Endothelial cell of umbilical vein (primary cell): ENCODE results near the gene CAMK2B. TPM values are rescaled to one million over a fixed set of nuclear protein-coding genes. Genes with fewer than 3 reads are reported as not detected.

Experiments used
- BruUV-seq: library from RNA; stranded (reverse); fragments of 400-500 nt; replicated peaks from 2 replicates; lab custom pipeline; 2021; lab: Mats Ljungman, UMichigan
- CTCF ChIA-PET: fragments of 300-600, 350-600 bp; sonication (Branson Sonifier 250); formaldehyde crosslinking; loops from one replicate; lab custom pipeline; 2021; ENCODE audit warnings: antibody characterized with exemption, inconsistent platforms; lab: Charles Lee
- POLR2A ChIA-PET: fragments of 300-600, 350-600 bp; sonication (Branson Sonifier 250); formaldehyde crosslinking; loops from one replicate; lab custom pipeline; 2021; ENCODE audit warnings: antibody characterized with exemption, inconsistent platforms; lab: Charles Lee
- DNase-seq: peaks from one replicate; pipeline ENCODE4 v3.0.0-alpha.2; 2011; ENCODE audit warnings: low read depth, low spot score
- FAIRE-seq: peaks from 2 replicates; lab custom pipeline; 2011; peaks lifted over from hg19 to GRCh38; lab: Jason Lieb, UNC
- H2AFZ ChIP-seq: 2 replicates; pipeline ENCODE4 v1.6.0; 2012; ENCODE audit warnings: low read depth, low read length, control low read depth, inconsistent platforms
- H3K27ac ChIP-seq: 2 replicates; pipeline ENCODE4 v1.5.1; 2011; ENCODE audit warnings: low read depth, mild to moderate bottlenecking, control low read depth, low read length, moderate library complexity; ENCODE audit not compliant: insufficient read depth
- H3K27me3 ChIP-seq, 2 experiments: 2 replicates each; pipeline versions ENCODE4 v1.6.0 to v1.6.1; 2011; ENCODE audit warnings: low read length in 2 of 2, mixed read lengths in 1 of 2; ENCODE audit not compliant: control insufficient read depth in 2 of 2, insufficient read depth in 2 of 2
- H3K36me3 ChIP-seq, 2 experiments: 2 replicates in 1 of 2; 3 replicates in 1 of 2; pipeline ENCODE4 v1.5.1; 2011; ENCODE audit warnings: low read length in 2 of 2, mild to moderate bottlenecking in 1 of 2, moderate library complexity in 1 of 2; ENCODE audit not compliant: control insufficient read depth in 2 of 2, insufficient read depth in 2 of 2; ENCODE audit errors: extremely low read depth in 1 of 2
- H3K4me1 ChIP-seq: 3 replicates; pipeline ENCODE4 v1.5.1; 2011; ENCODE audit warnings: mild to moderate bottlenecking, low read length; ENCODE audit not compliant: control insufficient read depth, insufficient read depth; ENCODE audit errors: extremely low read depth
- H3K4me2 ChIP-seq: 2 replicates; pipeline ENCODE4 v1.6.1; 2011; ENCODE audit warnings: low read length, control low read depth, mixed read lengths; ENCODE audit not compliant: insufficient read depth
- H3K4me3 ChIP-seq, 3 experiments: fragments of 200-600 bp in 1 of 3; sonication (generic), shearing (Covaris generic) in 1 of 3; replicated peaks in 1 of 3; 2 replicates each; pipeline ENCODE4 v1.5.1; 2011 to 2016; ENCODE audit warnings: control low read depth in 3 of 3, low read length in 3 of 3, mild to moderate bottlenecking in 2 of 3, inconsistent platforms in 1 of 3, low read depth in 1 of 3, moderate library complexity in 1 of 3; ENCODE audit not compliant: insufficient read depth in 1 of 3
- H3K79me2 ChIP-seq: 2 replicates; pipeline ENCODE4 v1.6.0; 2012; ENCODE audit warnings: low read length, inconsistent platforms; ENCODE audit not compliant: control insufficient read depth, insufficient read depth
- H3K9ac ChIP-seq: replicated peaks from 2 replicates; pipeline ENCODE3; 2011; ENCODE audit warnings: low read length, control low read depth; ENCODE audit not compliant: insufficient read depth; ENCODE audit errors: extremely low read depth
- H3K9me1 ChIP-seq: replicated peaks from 3 replicates; pipeline ENCODE4 v1.6.0; 2011; ENCODE audit warnings: mild to moderate bottlenecking, low read length; ENCODE audit not compliant: control insufficient read depth, insufficient read depth; ENCODE audit errors: extremely low read depth
- H3K9me3 ChIP-seq: replicated peaks from 2 replicates; pipeline ENCODE4 v1.5.1; 2012; ENCODE audit warnings: low read length, inconsistent platforms; ENCODE audit not compliant: control insufficient read depth, insufficient read depth
- H4K20me1 ChIP-seq: replicated peaks from 2 replicates; pipeline ENCODE3; 2011; ENCODE audit warnings: mild to moderate bottlenecking, low read length; ENCODE audit not compliant: control insufficient read depth, insufficient read depth; ENCODE audit errors: extremely low read depth
- CTCF ChIP-seq, 2 donors: IDR thresholded peaks; 1 replicate in 1 of 2; 2 replicates in 1 of 2; pipeline ENCODE4 v1.5.1; 2011; ENCODE audit warnings: low read length in 2 of 2, mild to moderate bottlenecking in 2 of 2, moderate library complexity in 2 of 2, control low read depth in 1 of 2, inconsistent platforms in 1 of 2, low read depth in 1 of 2; ENCODE audit not compliant: insufficient read depth in 1 of 2; ENCODE audit errors: extremely low read depth in 1 of 2
- EZH2 ChIP-seq: IDR thresholded peaks from 2 replicates; pipeline ENCODE4 v1.6.1; 2012; ENCODE audit warnings: borderline replicate concordance, low read depth, mild to moderate bottlenecking, moderate library complexity, low read length, inconsistent platforms; ENCODE audit not compliant: severe bottlenecking
- FOS ChIP-seq: IDR thresholded peaks from 2 replicates; pipeline ENCODE4 v1.6.1; 2011; ENCODE audit warnings: mild to moderate bottlenecking, low read length, moderate library complexity, borderline replicate concordance; ENCODE audit not compliant: insufficient read depth
- GATA2 ChIP-seq: IDR thresholded peaks from 2 replicates; pipeline ENCODE4 v1.7.0; 2011; ENCODE audit warnings: low read depth, mild to moderate bottlenecking, moderate library complexity, mixed read lengths, low read length; ENCODE audit not compliant: insufficient read length, insufficient read depth
- JUN ChIP-seq: IDR thresholded peaks from 2 replicates; pipeline ENCODE4 v1.6.1; 2011; ENCODE audit warnings: borderline replicate concordance, low read depth; ENCODE audit not compliant: insufficient read length, insufficient read depth
- MYC ChIP-seq: IDR thresholded peaks from one replicate; pipeline ENCODE4 v1.6.1; 2011; ENCODE audit warnings: mild to moderate bottlenecking, low read depth, low read length
- POLR2A ChIP-seq: IDR thresholded peaks from 2 replicates; pipeline ENCODE4 v1.6.1; 2012; ENCODE audit warnings: low read depth, mild to moderate bottlenecking, control low read depth, low read length
- POLR2AphosphoS5 ChIP-seq: IDR thresholded peaks from 2 replicates; pipeline ENCODE4 v1.6.1; 2012; ENCODE audit warnings: low read depth, mild to moderate bottlenecking, control low read depth, low read length, moderate library complexity; ENCODE audit not compliant: insufficient read depth
- dilution Hi-C: fragments of 300-500 bp; cut with MboI; formaldehyde crosslinking; loops from one replicate; pipeline ENCODE4 v1.15.0; 2019; ENCODE audit warnings: low sequenced_read_pairs; ENCODE audit not compliant: extremely low pct_ligation_motif_present
- intact Hi-C: fragments of 100-400 bp; cut with micrococcal nuclease; formaldehyde crosslinking; loops from one replicate; pipeline ENCODE4 v1.10.0; 2022
- polyA plus RNA-seq, 4 experiments: library from polyadenylated mRNA; depleted of rRNA in 3 of 4; stranded (reverse) in 3 of 4; unstranded in 1 of 4; fragments of >200 nt; gene quantifications; 2 replicates each; pipeline versions ENCODE4 v1.2.1 to v1.2.3, GENCODE V29; 2011 to 2012; ENCODE audit warnings: missing spikeins in 1 of 4
- total RNA-seq: library from RNA; stranded (reverse); gene quantifications from 2 replicates; pipeline ENCODE4 v1.2.3, GENCODE V29; 2021
- TF ChIP-seq, protein P1 (sequence below): IDR thresholded peaks from 2 replicates; pipeline ENCODE4 v1.6.1; 2011; ENCODE audit not compliant: insufficient read depth, insufficient read length

Gene CAMK2B
- total and polyA plus RNA-seq, 2 donors (not counting 3 experiments of a cell fraction or from before 2014, with no cell fraction given): 0.57 to 1.6 TPM

DNA sequence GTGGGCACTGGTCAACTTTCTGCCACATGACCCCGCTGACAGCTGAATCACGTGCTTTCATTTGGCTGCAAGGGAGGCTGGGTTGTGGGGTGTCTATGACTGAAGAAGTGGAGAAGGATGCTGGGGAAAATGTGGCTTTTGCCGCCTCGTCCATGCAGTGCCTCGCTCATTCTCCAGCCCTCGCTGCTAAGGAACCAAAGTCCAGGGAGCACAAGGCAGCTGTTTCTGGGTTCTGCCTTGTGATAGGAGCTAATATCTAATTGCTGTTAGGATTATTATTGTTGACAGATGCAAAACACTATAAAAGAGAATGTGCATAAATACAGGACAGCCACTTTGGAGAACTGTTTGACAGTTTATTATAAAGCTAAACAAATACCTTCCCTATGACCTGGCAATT, 4.9 kb upstream of the CAMK2B start:
- Histone ChIP-seq H3K9ac (no peak overlapping the region), H4K20me1 (no peaks in the 10 kb centered on the region), H3K9me1 (no peaks in the 10 kb centered on the region), H3K4me3 (no peak overlapping the region), H2AFZ (no peak overlapping the region), H3K27me3 (peaks cover 11 to 17% of the 10 kb centered on the region in 2 experiments), H3K27ac (no peak overlapping the region), H3K79me2 (no peaks in the 10 kb centered on the region), H3K9me3 (no peaks in the 10 kb centered on the region), H3K4me1 (no peaks in the 10 kb centered on the region), H3K4me2 (no peak overlapping the region), H3K36me3 (no peaks in the 10 kb centered on the region)
- TF ChIP-seq CTCF (IDR thresholded peaks at IDR 0.05; ENCODE audit: extremely low read depth in 1 of 2, insufficient read depth in 1 of 2, low read depth in 1 of 2, low read length in 2 of 2) (no peak), EZH2 (no peak), POLR2A (no peak), GATA2 (no peak), POLR2AphosphoS5 (no peak), FOS (no peak), JUN (no peak), MYC (no peak)
- TF ChIP-seq, protein P1, sequence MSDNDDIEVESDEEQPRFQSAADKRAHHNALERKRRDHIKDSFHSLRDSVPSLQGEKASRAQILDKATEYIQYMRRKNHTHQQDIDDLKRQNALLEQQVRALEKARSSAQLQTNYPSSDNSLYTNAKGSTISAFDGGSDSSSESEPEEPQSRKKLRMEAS: no peak
- ChIA-PET POLR2A (no interaction called here), CTCF (interaction anchor here (1.0 to 1.5 kb wide), 3 partner anchors 9 to 235 kb away, joined by 3 to 5 read pairs (median 3); no protein-coding TSS in a partner anchor)
- dilution Hi-C loops (no loop called here), intact Hi-C loops (no loop called here)
- no TSS peak for BruUV-seq
- FAIRE-seq (no peak), DNase-seq (no peak)
